NCI-H2227 (cell line): ENCODE results near the gene PACRG.

Experiments
- DNase-seq: peaks from one replicate; lab custom pipeline; 2025; ENCODE audit not compliant: unreplicated experiment; lab: John Stamatoyannopoulos, UW

Gene PACRG

GRCh38 chr6:163231356-163232014 is 503.7 kb downstream of the PACRG start:
- no peak for DNase-seq

- DNase-seq: no peak
Measured at GRCh38 chr6:163232015-163232523, 504.3 kb downstream of the PACRG start.

- DNase-seq: no peak
Measured at GRCh38 chr6:163232649-163233048, 504.9 kb downstream of the PACRG start.

- DNase-seq: no peak
Measured at GRCh38 chr6:163237110-163237509, 509.3 kb downstream of the PACRG start.

- DNase-seq: no peak
Measured at GRCh38 chr6:163239572-163240340, 512.0 kb downstream of the PACRG start.

- no peak for DNase-seq
Measured at GRCh38 chr6:163240556-163240955, 512.8 kb downstream of the PACRG start.

GRCh38 chr6:163241683-163242082 is 513.9 kb downstream of the PACRG start:
- DNase-seq: no peak

- no peak for DNase-seq
Measured at GRCh38 chr6:163243083-163243482, 515.3 kb downstream of the PACRG start.

- no peak for DNase-seq
Measured at GRCh38 chr6:163243692-163244589, 516.2 kb downstream of the PACRG start.

GRCh38 chr6:163248051-163248450 is 520.3 kb downstream of the PACRG start:
- DNase-seq: no peak

- DNase-seq: no peak
Measured at GRCh38 chr6:163249651-163250101, 521.9 kb downstream of the PACRG start.

- no peak for DNase-seq
Measured at GRCh38 chr6:163250116-163250515, 522.3 kb downstream of the PACRG start.

GRCh38 chr6:163252061-163252591 is 524.4 kb downstream of the PACRG start:
- no peak for DNase-seq

GRCh38 chr6:163253556-163254213 is 525.9 kb downstream of the PACRG start:
- no peak for DNase-seq

- DNase-seq: no peak
Measured at GRCh38 chr6:163254341-163254835, 526.6 kb downstream of the PACRG start.

GRCh38 chr6:163255265-163255664 is 527.5 kb downstream of the PACRG start:
- no peak for DNase-seq

GRCh38 chr6:163259689-163260088 is 531.9 kb downstream of the PACRG start:
- no peak for DNase-seq

- no peak for DNase-seq
Measured at GRCh38 chr6:163260111-163260895, 532.5 kb downstream of the PACRG start.

GRCh38 chr6:163260911-163261310 is 533.1 kb downstream of the PACRG start:
- no peak for DNase-seq
